Spleen (tissue), 7 donors: ENCODE measurements around the gene TMEM150C.

ENCODE experiments used
- POLR2A ChIP-seq, 3 donors: fragments of 450-650 bp; IDR thresholded peaks; one replicate each; pipeline ENCODE4 v1.5.1; 2017; ENCODE audit warnings: antibody characterized with exemption in 3 of 3, mild to moderate bottlenecking in 1 of 3
- TF ChIP-seq, protein P1 (sequence below), 11 experiments: fragments of 200-600 bp in 7 of 11; fragments of 450-650 bp in 4 of 11; sonication (generic) in 4 of 11; IDR thresholded peaks in 8 of 11; conservative IDR thresholded peaks in 3 of 11; 1 replicate in 7 of 11; 2 replicates in 4 of 11; pipeline versions ENCODE4 v1.4.0 to v1.8.0; 2016 to 2021; ENCODE audit warnings: antibody characterized with exemption in 11 of 11, inconsistent platforms in 4 of 11, mild to moderate bottlenecking in 1 of 11
- donor health status: DM: no; HTN: no; CAD: no; lungs with moderate emphysema.
- donor health status: DM: no; HTN: no; CAD: no.
- donor health status: DM: no; HTN: no; CAD: no.

DNA sequence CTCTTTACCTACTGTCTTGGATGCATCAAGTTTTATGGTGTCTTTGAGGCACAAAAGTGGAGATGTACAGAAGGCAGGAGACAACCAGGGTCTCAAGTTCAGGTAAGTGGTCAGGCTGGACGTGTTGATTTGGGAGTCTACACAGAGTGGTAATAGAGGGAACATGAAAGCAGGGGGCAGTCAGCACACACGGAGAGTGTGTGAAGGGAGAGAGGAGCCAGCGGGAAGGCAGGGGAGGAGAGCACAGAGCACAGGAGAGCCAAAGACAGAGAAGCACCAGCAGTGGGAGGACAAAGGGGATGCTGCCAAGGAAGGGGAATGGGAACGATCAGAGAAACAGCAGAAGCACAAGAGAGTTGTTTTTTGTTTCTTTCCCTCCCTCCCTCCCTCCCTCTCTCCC is 32.9 kb downstream of the TMEM150C start:
- TF ChIP-seq, protein P1, sequence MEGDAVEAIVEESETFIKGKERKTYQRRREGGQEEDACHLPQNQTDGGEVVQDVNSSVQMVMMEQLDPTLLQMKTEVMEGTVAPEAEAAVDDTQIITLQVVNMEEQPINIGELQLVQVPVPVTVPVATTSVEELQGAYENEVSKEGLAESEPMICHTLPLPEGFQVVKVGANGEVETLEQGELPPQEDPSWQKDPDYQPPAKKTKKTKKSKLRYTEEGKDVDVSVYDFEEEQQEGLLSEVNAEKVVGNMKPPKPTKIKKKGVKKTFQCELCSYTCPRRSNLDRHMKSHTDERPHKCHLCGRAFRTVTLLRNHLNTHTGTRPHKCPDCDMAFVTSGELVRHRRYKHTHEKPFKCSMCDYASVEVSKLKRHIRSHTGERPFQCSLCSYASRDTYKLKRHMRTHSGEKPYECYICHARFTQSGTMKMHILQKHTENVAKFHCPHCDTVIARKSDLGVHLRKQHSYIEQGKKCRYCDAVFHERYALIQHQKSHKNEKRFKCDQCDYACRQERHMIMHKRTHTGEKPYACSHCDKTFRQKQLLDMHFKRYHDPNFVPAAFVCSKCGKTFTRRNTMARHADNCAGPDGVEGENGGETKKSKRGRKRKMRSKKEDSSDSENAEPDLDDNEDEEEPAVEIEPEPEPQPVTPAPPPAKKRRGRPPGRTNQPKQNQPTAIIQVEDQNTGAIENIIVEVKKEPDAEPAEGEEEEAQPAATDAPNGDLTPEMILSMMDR (IDR thresholded peaks at IDR 0.05 in 8 of 11, conservative IDR thresholded peaks at IDR 0.05 in 3 of 11), result no peak
- TF ChIP-seq POLR2A (IDR thresholded peaks at IDR 0.05), result no peak
